ENCODE measurements around the gene DNAL1.

DNA sequence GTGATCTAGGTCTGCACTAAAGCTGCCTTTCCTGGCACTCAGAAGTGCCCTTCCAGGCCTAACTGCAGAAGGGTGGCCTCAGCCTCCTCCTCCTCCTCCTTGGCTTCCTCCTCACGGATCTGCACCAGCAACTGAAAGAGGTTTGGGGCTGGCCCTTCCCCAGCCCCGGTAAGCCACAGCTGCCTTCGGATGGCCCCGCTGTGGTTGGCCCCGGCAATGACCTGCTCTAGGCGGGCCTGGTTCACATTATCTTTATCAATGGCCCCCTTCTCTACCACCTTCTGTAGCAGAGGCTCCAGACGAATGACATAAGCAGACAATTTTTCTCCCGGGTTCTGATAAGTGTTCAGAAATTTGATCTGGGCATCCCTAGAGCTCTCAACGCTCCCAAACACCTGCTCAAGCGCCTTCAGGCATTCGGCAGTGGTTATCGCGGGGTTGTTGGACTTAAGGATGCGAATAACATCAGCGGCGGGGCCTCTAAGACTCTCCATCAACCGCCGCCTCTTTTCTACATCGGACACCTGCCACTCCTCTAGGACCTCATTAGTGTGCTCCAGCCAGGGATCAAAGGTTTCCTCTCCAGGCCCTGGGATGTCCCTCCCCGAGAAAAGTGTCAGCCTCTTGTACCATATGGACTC lies 67.9 kb downstream of the DNAL1 start:
- TF ChIP-seq KLF9 (CRISPR knock-in tag; IDR thresholded peaks at IDR 0.05; ENCODE audit: low read depth) (no peak), RXRA (CRISPR knock-in tag; IDR thresholded peaks at IDR 0.05) (no peak), AFF4 (CRISPR knock-in tag; IDR thresholded peaks at IDR 0.05) (no peak), ZNF776 (CRISPR knock-in tag; IDR thresholded peaks at IDR 0.05) (no peak), POLR2AphosphoS5 (IDR thresholded peaks at IDR 0.05; ENCODE audit: low read depth, low read length) (no peak), RAD21 (CRISPR knock-in tag; IDR thresholded peaks at IDR 0.05) (no peak), ARNT2 (CRISPR knock-in tag; IDR thresholded peaks at IDR 0.05; ENCODE audit: low read depth) (no peak), HES4 (CRISPR knock-in tag; IDR thresholded peaks at IDR 0.05; ENCODE audit: borderline replicate concordance) (no peak), FOXJ3 (CRISPR knock-in tag; IDR thresholded peaks at IDR 0.05; ENCODE audit: borderline replicate concordance) (no peak)
- TF ChIP-seq, protein P1, sequence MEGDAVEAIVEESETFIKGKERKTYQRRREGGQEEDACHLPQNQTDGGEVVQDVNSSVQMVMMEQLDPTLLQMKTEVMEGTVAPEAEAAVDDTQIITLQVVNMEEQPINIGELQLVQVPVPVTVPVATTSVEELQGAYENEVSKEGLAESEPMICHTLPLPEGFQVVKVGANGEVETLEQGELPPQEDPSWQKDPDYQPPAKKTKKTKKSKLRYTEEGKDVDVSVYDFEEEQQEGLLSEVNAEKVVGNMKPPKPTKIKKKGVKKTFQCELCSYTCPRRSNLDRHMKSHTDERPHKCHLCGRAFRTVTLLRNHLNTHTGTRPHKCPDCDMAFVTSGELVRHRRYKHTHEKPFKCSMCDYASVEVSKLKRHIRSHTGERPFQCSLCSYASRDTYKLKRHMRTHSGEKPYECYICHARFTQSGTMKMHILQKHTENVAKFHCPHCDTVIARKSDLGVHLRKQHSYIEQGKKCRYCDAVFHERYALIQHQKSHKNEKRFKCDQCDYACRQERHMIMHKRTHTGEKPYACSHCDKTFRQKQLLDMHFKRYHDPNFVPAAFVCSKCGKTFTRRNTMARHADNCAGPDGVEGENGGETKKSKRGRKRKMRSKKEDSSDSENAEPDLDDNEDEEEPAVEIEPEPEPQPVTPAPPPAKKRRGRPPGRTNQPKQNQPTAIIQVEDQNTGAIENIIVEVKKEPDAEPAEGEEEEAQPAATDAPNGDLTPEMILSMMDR (CRISPR knock-in tag; IDR thresholded peaks at IDR 0.05), result no peak

All from HepG2 (cell line).